Tongue (tissue), 2 donors: ENCODE results near the gene FGF8. TPM values are rescaled to one million over a fixed set of nuclear protein-coding genes. Genes with fewer than 3 reads are reported as not detected.

Experiments used
- DNase-seq: peaks from one replicate; pipeline ENCODE4 v3.0.0-alpha.2; 2015
- total RNA-seq: library from RNA; depleted of rRNA; stranded (reverse); fragments of >200 nt; gene quantifications from one replicate; pipeline ENCODE4 v1.2.3, GENCODE V29; 2014

The FGF8 gene
- total RNA-seq, 1 donor from 2014 or later = not detected

DNA sequence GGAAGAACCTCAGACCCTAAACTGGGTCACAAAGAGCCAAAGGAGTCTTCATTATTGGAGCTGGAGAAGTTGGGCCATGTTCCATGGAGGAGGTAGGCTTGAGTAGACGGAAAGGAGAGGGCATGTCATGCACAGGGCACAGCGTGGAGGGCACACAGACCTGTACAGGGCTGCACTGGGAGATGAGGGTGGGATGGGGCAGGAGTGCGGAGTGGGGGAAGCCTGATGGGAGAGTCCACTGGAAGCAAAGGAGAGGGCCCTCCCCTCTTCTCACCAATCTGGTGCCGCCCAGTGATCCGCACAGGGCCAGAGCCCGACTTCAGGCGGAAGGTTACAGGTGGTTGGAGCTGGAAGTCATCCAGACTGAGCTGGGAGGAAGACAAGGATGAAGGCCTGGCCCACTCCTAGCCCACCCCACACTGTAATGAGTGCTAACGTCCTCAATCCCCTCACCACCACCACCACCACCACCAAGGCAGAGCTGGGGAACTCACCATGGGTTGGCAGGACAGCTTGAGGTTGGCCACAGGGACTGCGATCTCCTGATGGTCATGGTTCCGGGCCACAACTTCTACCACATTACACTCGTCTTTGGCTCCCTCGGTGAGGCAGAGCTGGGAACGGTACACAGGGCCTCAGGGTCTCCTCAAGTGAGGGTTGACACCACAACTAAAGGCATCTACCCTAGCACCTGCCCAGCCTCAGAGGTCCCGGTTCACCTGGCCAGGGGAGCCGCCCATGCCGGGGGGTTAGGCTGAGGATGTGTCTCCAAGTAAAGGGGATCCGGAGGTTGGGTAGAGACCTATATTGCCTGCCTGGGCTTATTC lies 6.3 kb upstream of the FGF8 start:
- DNase-seq = no peak

DNA sequence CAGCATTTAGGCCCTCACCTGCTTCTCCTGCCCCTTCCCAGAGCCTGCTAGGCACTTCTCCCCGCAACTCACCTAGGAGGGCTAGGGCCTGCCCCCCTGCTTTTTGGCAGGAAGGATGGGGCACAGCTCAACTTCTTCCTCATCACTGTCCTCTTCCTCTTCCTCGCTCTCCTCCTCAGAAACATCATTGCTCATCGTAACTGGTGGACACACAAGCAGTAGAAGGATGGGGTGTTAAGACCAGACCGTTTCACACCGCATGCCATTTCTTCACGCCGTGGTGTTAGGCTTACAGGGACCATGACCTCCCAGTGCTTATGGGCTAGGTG lies 5.7 kb upstream of the FGF8 start:
- DNase-seq = no peak

DNA sequence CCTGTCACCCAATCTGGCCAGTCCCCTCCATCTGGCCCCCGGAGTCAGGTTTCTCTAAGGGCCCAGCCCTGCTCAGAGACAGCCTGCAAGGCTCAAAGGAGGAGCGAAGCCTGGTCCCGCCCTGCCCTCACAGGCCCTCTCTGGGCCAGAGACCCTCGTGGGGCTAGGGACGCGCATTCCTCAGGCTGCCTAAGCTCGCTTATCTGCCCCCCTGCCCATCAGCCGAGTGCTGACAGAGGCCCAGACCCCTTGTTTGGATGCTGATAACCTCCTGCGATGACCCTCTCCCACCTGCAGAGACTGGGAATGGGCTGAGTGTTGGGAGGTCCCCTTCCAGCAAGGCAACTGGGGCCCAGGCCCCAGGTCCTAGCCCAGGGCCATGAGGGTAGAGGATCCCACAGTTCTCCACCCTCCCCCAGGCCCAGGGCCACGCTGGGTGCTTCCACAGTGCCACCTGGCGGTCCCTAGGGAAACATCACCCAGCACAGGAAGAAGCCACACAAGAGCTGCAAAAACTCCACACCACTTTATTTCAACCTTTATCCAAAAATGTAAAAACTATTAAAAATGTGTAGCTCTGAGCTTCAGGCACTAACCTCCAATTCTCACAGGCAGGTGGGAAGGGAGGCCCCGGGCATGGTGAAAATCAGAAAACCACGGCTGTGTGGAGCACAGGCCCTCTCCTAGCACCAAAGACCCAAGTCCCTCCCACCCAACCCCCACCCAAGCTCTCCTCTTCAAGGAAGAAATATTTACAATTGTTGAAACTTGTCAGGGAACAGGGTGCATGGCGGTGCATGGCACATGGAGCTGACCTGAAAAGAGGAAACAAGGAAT lies 5.1 kb upstream of the FGF8 start:
- DNase-seq = peak; percentile 80

DNA sequence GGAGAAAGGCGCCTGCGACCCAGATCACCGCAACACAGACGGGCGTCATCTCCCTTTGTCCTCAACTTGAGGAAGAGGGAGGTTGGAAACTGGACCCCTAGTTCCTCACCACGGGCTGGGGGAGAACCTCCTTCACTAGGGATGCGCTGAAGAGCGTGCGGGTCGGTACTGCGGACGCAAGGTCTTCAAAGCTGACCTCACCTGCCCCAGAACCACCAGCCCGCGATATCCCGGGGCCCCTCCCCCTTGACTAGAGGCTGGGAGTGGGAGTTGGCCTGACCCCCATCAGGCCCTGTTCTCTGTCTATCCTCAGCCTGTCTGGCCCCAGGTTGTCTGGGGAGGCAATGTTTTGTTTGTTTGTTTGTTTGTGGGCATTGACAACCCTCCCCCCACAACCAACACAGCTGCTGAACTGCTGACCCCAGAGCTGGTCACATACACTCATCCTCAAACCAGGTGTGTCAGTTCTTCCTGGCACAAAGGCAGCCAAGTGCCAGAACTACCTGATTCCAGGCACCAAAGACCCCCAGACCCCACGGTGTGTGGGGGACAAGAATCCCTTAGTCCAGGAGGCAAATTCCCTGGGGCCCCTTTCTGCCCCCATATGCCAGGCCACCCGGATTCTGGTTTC lies 4.4 kb upstream of the FGF8 start:
- DNase-seq = no peak

DNA sequence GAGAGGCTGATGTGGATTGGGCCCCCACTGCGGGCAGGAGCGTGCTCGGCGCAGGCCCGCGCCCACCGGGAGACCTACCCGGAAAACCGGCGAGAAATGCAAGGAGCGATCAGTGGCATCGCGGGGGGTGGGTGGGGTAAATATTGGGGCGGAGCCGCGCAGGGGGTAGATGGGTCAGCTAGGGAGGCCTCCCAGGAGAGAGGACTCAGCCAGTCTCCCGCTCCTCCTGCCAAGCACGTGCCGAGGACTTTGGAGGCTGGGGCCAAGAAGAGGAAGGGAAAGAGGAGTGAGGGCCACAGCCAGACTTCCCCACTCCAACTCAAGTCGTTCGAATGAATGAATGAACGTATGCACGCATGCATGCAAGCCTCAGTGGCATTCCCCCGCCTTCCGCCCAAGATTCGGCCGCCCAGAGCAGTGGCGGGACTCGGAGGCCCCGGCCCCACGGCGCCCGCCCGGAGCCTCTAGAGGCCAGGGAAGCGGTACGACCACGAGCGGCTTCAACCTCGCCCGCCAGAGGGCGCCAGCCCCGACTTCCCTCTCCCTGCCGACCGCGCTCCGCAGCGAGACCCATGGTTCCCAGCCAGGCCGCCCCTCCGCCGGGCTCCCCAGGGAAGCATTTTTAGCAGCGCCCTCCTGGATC lies 3.8 kb upstream of the FGF8 start:
- DNase-seq = peak; percentile 79

DNA sequence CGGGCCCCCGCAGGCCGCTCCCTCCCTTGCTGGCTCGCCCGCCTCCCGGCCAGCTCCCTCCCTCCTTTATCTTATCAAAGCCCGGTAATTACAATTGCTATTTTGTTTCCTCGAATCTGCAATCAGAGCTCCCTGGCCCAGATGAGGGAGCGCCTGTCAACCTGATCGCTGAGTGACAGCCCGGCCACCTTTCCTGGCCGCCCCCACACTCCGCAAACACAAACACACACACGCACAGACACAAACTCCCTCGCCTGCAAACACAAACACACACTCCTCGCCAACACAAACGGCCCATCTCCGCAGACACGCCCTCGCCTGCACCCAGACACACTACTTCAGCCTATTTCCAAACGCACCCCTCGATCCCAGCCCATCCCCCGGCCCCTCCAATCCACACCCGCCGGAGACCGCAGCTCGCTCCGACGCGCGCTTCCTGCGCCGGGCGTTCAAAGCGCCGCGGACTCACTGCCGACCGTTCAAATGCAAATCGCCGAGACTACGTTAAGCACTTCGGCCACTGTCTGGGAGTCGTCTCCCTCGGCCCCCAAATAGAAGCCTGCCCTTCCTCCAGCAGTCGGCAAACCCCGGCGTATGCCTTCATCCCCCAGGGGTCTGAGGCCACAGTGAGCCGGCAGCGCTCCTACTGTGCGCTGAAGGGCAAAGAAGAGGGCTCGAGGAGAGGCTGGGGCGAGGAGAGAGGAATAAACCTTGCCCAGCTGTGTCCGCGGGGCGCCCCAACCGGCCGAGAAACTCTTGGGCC lies 3.0 kb upstream of the FGF8 start:
- peak; percentile 39 for DNase-seq

DNA sequence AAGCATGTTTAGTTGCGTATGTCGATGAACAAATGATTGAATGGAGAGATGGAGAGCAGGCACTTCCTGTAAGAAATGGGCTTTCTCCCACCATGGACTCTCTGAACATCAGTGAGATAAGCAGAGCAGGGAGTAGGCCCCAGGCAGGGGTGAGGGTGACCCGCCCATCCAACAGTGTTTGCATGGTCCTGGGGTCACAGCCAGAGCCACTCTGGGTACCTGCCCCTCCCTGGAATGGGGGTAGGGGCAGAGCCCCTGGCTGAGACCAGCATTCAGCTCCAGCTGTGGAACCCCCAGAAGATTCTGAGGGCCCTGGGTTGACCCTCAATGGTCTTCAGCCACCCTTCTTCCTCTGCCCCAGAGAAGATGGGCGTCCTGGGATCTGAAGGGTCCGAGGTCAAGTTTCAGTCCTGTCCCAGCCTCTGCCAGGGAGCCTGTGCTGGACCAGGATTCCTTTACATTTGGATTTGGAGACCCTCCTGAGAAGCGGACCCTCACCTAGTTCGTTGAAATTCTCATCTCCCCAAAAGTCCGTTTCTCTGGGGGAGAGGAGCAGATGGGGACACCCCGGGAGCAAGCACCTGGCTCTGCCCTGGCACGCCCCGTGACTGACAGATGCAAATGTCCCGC lies 2.4 kb upstream of the FGF8 start:
- DNase-seq = no peak

DNA sequence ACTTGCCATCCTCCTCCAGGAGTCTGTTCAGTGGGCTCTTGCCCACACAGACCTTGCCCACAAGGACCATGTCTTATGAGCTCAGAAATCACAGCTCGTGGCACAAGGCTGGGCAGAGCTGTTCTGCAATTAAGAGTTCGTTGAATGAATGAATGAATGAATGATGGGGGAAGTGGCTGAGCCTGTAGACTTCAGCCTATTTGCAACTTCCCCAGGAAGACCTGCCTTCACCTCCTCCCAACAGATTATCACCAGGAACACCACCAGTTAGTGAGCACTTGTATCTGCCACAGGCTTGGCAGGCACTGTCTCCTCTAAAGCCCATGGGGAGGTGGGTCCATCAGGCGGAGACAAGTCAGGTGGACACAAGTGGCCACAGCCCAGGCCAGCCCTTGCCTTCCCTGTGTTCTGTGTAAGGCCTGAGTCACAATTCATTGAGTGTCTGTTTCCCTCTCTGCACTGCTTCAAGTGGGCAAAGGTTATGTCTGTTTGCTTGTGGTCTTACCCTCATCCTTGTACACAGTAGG lies 1.8 kb upstream of the FGF8 start:
- no peak for DNase-seq

DNA sequence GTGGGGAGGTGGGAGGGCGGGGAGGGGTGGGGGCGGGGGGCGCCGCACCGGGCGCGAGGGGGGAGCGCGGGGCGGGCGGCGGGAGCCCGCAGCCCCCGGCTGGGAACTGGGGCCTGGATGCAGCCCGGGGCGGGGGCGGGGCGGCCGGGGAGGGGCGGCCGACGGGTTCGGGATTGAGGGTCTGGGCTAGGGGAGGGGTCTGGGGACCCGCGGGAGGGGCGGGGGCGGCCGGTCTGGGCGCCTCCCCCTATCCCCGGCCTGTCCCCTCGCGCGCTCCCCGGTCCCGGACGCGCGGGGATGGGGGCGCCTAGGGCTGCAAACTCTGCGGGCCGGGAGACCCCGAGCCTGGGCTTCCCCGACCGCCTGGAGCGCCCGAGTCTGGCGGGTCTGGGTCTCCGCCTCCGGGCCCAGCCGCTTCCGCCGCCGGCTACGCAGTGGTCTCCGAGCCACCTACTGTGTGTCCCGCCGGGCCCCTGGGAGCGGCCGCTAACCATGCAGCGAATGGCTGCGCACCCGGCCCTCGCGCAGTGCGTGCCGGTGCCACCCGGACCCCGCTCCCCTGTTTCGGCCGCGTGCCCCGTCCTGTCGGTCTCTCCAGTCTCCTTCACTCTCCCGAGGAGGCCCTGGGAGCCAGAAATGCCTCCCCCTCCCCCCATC lies 375 bp upstream of the FGF8 start:
- DNase-seq = no peak

DNA sequence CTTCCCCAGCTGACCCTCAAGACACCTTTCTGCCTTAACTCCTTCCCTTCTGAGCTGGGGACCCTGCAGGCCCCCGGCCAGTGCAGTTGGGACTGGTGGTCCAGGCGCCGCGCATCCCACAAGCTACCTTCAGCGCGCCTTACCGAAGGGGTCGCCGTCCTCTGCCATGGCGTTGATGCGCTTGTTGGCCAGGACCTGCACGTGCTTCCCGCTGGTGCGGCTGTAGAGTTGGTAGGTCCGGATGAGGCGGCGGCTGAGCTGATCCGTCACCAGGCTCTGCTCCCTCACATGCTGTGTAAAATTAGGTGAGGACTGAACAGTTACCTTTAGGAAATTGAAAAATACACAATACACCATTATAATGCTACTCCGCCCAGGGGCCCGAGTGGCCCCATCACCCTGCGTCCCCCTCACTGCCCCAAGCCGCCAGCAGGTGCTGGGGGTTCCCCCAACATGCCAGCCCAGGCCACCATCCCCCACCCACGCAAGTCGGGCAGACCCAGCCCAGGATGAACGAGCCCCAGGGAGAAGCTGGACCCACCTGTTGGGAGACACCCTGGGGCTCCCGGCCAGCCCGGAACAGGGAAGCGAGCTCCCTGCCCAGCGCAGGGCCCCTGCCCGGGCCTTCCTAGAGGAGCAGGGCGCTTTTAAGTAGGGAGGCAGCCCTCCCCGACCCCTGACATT lies 1.2 kb downstream of the FGF8 start:
- no peak for DNase-seq

DNA sequence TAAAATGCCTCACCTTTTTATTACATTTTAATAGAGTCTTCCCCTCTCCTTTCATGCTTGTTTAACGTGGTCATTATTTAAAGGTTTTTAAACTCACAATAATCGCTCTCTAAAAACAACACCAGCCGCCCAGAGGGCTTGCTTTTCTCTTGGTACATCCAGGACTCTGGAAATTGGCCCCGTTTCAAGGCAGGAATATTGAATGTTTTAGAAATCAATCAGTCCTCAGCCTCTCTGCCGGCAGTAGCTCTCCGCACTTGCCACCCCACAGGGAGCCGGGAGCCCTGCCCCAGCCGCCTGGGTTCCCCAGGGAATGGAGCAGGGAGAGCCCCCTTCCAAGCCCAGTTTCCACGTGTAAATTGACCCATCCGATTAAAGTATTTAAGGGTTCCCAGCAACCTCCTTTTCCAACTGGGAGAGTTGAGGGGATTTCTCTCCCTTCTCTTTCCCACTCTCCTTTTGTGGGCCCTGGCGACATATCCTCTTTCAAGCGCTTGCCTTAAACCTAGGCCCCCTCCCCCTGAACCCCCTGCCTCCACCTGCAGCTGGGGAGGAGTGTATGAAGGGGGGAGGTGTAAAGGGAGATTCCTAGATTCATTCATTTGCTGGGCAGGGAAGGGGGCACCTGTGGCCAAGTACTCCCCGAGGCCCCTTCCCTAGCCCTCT lies 1.9 kb downstream of the FGF8 start:
- no peak for DNase-seq

DNA sequence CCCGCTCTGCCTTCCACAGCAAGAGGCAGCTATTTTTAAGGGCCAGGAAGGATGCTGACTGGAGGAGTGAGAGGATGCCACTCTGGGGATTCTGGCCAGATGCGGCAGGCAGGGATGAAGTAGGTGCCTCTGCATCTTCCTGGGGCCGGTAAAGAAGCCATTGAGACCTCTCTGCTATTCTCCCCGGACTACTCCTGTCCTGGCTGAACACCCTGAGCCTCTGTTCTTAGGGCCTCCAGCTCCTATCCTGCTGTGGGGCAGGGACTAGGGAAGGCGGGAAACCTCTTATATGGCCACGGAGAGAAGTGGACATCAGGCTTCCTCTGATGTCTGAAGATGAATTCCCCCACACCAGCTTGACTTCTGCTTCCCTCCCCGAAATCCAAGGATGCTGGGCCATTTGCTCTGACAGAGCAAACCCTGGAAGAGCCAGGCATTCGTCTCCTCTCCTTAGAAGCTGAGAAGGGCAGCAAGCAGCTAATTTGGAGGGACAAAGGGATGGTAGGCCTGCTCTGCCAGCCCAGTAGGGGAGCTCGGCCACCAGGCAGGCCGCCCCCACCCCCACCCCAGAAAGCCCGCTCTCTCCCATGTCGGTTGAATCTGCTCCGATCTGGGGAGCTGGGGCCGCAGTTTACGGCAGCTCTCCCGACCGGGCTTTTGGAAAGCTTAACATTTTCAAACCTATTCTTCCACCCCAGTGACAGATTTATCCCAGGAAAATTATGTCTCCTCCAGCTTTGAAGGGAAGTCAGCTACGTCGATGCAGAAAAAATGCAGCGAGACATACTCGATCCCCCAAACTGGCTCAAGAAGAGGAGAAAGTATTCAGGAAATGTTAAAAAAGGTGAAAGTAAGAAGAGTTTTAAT lies 2.8 kb downstream of the FGF8 start:
- DNase-seq = no peak

DNA sequence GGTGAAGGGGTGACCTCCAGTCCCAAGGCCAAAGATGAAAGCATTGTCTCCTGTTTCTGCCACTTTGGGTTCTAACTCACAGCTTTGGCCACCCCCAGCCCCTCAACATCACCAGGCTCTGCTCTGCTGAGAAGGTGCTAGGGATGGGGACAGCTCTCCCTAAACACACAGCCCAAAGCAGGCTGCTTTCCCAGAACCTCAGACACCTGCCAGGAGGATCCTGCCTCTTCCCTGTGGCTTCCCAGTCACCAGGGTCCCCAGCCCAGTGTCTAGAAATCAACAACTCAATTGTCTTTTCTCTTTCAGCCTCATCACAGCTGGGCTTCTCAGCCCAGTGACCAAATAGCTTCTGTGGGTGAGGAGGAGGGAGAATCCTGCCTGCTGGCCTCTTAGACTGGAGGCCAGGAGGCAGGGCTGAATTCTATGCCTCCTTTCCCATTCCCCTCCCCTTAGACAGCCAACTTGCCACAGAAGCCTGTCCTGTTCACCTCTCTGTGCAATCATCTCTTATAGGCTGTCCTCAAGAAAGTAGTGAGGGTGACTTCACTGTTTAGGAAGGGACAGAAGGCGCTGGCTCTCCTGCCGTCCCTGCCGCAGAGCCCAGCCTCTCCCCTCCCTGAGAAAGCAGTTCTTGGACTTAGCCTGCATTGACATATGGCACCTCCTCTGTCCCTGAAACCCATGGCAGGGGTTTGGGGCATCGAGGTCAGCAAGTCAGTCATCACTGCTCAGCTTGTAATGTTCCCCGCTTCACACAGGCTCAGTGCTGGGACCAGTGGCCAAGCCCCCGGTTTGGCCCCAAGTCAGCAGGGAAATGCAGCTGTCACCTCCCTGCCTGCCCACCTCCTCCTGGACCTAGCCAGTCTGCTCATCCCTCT lies 3.7 kb downstream of the FGF8 start:
- DNase-seq = no peak

DNA sequence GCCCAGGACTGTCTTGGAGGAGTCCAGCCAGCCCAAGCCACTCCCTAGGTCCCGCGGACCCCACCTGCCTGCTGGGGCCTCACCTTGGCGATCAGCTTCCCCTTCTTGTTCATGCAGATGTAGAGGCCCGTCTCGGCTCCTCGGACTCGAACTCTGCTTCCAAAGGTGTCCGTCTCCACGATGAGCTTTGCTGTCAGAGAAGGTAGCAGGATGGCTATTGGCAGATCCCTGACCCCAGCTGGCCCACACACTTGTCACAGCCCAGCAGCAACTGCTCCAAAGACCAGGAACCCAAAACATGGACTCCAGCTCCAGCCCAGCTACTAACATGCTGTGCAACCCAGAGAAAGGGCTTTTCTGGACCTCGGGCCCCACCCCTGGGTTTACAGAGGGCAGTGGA lies 4.5 kb downstream of the FGF8 start:
- no peak for DNase-seq

DNA sequence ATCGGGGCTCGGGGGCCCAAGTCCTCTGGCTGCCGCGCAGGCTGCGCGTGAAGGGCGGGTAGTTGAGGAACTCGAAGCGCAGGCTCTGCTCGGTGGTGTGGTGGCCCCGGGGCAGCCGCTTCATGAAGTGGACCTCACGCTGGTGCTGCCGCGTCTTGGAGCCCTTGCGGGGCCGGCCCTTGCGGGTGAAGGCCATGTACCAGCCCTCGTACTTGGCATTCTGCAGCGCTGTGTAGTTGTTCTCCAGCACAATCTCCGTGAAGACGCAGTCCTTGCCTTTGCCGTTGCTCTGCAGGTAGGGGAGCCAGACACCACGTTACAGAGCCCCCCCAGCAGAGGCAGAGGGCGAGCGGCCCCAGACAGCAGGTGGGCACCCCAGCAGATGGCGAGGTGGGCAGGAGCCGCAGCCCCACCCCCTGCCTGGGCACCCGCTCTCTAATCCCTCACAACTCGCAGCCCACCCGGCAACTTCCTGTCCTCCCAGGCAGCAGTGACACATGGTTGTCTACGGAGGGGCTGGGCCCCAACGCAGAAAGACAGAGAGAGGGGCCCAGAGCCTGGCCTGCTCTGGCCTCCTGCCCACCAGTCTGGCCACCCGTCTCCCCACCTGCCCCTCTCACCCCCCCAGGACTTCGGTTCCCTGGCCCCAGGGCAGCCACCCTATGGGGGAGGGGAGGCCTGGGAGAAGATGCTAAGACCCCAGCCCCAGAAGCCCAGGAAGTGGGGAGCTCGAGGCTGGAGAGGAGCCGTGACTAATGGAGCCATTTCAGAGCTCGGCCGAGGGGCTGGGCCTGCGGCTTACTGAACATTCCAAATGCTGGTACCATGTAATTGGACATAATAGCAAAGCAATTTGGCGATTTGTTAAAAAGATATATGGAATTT lies 5.3 kb downstream of the FGF8 start:
- no peak for DNase-seq

DNA sequence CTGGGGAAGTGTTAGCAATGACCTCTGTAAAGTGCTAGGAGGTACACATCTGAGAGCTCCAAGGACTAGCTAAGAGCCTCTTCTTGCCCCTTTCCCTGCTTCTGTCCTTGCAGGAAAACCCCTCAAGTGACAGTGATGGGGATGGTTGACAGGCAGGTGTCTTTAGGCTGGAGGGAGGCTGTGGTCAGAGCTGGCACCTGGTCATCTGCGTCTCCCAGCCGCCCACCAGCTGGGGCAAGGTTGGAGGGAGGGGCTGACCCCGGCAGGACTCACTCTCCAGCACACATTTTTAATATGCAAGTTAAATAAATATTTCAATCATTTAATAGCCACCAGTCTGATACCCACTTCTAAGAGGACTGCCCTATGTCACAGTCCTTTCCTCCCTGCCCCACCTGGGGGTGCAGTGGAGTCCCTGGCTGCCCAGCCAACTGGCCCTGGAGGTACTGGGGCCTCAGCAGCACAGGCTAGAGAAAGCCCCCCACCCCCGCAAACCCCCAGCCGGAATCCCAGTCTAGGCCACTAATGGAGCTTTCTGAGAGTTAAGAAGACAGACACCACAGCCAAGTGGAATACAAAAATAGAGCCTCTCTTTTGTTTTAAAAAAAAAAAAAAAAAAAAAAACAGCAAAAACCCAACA lies 6.3 kb downstream of the FGF8 start:
- DNase-seq = no peak
